ENCODE results near the gene SUCLA2. TPM values are rescaled to one million over a fixed set of nuclear protein-coding genes. Genes with fewer than 3 reads are reported as not detected.

The SUCLA2 gene
- total and polyA plus RNA-seq, 2 of the 8 experiments (the other 6 are each of a cell fraction or from before 2014, with no cell fraction given) = 23.5 to 78.8 TPM

- TF ChIP-seq RXRA (IDR thresholded peaks at IDR 0.05; ENCODE audit: insufficient read depth, low read depth, low read length) (no peak), ATF2 (IDR thresholded peaks at IDR 0.05; ENCODE audit: low read length) (no peak)
Observed at GRCh38 chr13:47959468-47960247, 41.4 kb downstream of the SUCLA2 start (continued).
